Astrocyte (in vitro differentiated cells and primary cell): ENCODE results near the gene FNDC11.

Experiments
- EZH2 ChIP-seq: IDR thresholded peaks from 2 replicates; pipeline ENCODE4 v1.6.1; 2012; ENCODE audit warnings: mild to moderate bottlenecking, low read length, inconsistent platforms; ENCODE audit not compliant: insufficient read depth
- TF ChIP-seq, protein P1 (sequence below): IDR thresholded peaks from 2 replicates; pipeline ENCODE4 v1.5.1; 2011; ENCODE audit warnings: low read depth, mild to moderate bottlenecking, inconsistent platforms, low read length, moderate library complexity; ENCODE audit not compliant: insufficient read depth

GRCh38 chr20:63527184-63527583 is 26.8 kb upstream of the FNDC11 start:
- TF ChIP-seq, protein P1, sequence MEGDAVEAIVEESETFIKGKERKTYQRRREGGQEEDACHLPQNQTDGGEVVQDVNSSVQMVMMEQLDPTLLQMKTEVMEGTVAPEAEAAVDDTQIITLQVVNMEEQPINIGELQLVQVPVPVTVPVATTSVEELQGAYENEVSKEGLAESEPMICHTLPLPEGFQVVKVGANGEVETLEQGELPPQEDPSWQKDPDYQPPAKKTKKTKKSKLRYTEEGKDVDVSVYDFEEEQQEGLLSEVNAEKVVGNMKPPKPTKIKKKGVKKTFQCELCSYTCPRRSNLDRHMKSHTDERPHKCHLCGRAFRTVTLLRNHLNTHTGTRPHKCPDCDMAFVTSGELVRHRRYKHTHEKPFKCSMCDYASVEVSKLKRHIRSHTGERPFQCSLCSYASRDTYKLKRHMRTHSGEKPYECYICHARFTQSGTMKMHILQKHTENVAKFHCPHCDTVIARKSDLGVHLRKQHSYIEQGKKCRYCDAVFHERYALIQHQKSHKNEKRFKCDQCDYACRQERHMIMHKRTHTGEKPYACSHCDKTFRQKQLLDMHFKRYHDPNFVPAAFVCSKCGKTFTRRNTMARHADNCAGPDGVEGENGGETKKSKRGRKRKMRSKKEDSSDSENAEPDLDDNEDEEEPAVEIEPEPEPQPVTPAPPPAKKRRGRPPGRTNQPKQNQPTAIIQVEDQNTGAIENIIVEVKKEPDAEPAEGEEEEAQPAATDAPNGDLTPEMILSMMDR, result no peak
- TF ChIP-seq EZH2, result no peak
